Neuronal stem cell (in vitro differentiated cells): ENCODE results near the gene MEI4.

Experiments
- DNase-seq: peaks from one replicate; pipeline ENCODE4 v3.0.0-alpha.2; 2013; ENCODE audit warnings: low spot score
- H2AFZ ChIP-seq: one replicate; pipeline ENCODE4 v1.6.1; 2013; ENCODE audit warnings: mild to moderate bottlenecking, low read length, inconsistent platforms
- H2AK5ac ChIP-seq: 2 replicates; pipeline ENCODE4 v1.6.1; 2013; ENCODE audit warnings: low read depth, mild to moderate bottlenecking, inconsistent platforms, low read length, moderate library complexity, mixed read lengths
- H2BK120ac ChIP-seq: 2 replicates; pipeline ENCODE4 v1.6.1; 2013; ENCODE audit warnings: low read depth, mild to moderate bottlenecking, inconsistent platforms, low read length, moderate library complexity, mixed read lengths
- H2BK12ac ChIP-seq: one replicate; pipeline ENCODE4 v1.6.1; 2013; ENCODE audit warnings: low read length, inconsistent platforms
- H2BK15ac ChIP-seq: 2 replicates; pipeline ENCODE4 v1.6.1; 2013; ENCODE audit warnings: mild to moderate bottlenecking, low read length, inconsistent platforms, mixed read lengths
- H2BK5ac ChIP-seq: one replicate; pipeline ENCODE4 v1.6.1; 2013; ENCODE audit warnings: inconsistent platforms, mild to moderate bottlenecking, low read length, moderate library complexity
- H3K14ac ChIP-seq: one replicate; pipeline ENCODE4 v1.6.1; 2013; ENCODE audit warnings: low read length, inconsistent platforms
- H3K18ac ChIP-seq: 2 replicates; pipeline ENCODE4 v1.6.1; 2013; ENCODE audit warnings: low read length, inconsistent platforms
- H3K23ac ChIP-seq: 2 replicates; pipeline ENCODE4 v1.6.1; 2013; ENCODE audit warnings: low read depth, mild to moderate bottlenecking, mixed read lengths, low read length, inconsistent platforms; ENCODE audit not compliant: poor library complexity
- H3K27ac ChIP-seq: replicated peaks from 3 replicates; pipeline ENCODE4 v1.5.1; 2013; ENCODE audit warnings: low read length, inconsistent platforms
- H3K27me3 ChIP-seq, 3 experiments: 2 replicates each; pipeline ENCODE4 v1.6.1; 2013; ENCODE audit warnings: low read length in 3 of 3, mild to moderate bottlenecking in 2 of 3, inconsistent platforms in 1 of 3, low read depth in 1 of 3, mixed read lengths in 1 of 3, moderate library complexity in 1 of 3; ENCODE audit not compliant: control insufficient read depth in 3 of 3, insufficient read depth in 3 of 3
- H3K36me3 ChIP-seq, 2 donors: replicated peaks in 1 of 2; 2 replicates each; pipeline ENCODE4 v1.6.1; 2013; ENCODE audit warnings: low read length in 2 of 2; ENCODE audit not compliant: control insufficient read depth in 2 of 2, insufficient read depth in 2 of 2
- H3K4ac ChIP-seq: 2 replicates; pipeline ENCODE4 v1.6.1; 2013; ENCODE audit warnings: inconsistent platforms, mild to moderate bottlenecking, low read length, moderate library complexity
- H3K4me1 ChIP-seq, 2 donors: 1 replicate in 1 of 2; 2 replicates in 1 of 2; pipeline ENCODE4 v1.6.1; 2013; ENCODE audit warnings: low read length in 2 of 2, low read depth in 1 of 2; ENCODE audit not compliant: control insufficient read depth in 2 of 2, insufficient read depth in 1 of 2
- H3K4me2 ChIP-seq: one replicate; pipeline ENCODE4 v1.6.1; 2013; ENCODE audit warnings: mild to moderate bottlenecking, low read length, inconsistent platforms; ENCODE audit not compliant: insufficient read depth, poor library complexity, severe bottlenecking
- H3K4me3 ChIP-seq, 2 donors: 2 replicates each; pipeline ENCODE4 v1.5.1; 2013; ENCODE audit warnings: low read length in 2 of 2, mild to moderate bottlenecking in 2 of 2, inconsistent platforms in 1 of 2, moderate library complexity in 1 of 2
- H3K79me1 ChIP-seq: one replicate; pipeline ENCODE4 v1.6.1; 2013; ENCODE audit warnings: low read depth, mild to moderate bottlenecking, inconsistent platforms, low read length, moderate library complexity
- H3K9ac ChIP-seq: one replicate; pipeline ENCODE4 v1.6.1; 2013; ENCODE audit warnings: mild to moderate bottlenecking, low read depth, low read length, inconsistent platforms; ENCODE audit not compliant: poor library complexity
- H3K9me3 ChIP-seq, 2 donors: replicated peaks in 1 of 2; 2 replicates each; pipeline versions ENCODE3 to v1.6.1; 2013; ENCODE audit warnings: low read length in 2 of 2, mild to moderate bottlenecking in 2 of 2, inconsistent platforms in 1 of 2, low read depth in 1 of 2, mixed read lengths in 1 of 2, moderate library complexity in 1 of 2; ENCODE audit not compliant: control insufficient read depth in 2 of 2, insufficient read depth in 1 of 2
- H4K8ac ChIP-seq: one replicate; pipeline ENCODE4 v1.6.1; 2013; ENCODE audit warnings: low read depth, mild to moderate bottlenecking, inconsistent platforms, low read length, moderate library complexity
- H4K91ac ChIP-seq: one replicate; pipeline ENCODE4 v1.6.1; 2013; ENCODE audit warnings: low read length, low read depth, mild to moderate bottlenecking, inconsistent platforms; ENCODE audit not compliant: poor library complexity
- WGBS, 2 donors: extraction: QIAGEN DNeasy Blood & Tissue Kit; methylation state at CpG; one replicate each; pipeline ENCODE4 v1.1.7; 2013; ENCODE audit warnings: missing lambda C conversion rate in 2 of 2, mixed read lengths in 1 of 2; ENCODE audit not compliant: insufficient read length in 2 of 2, insufficient replicate concordance in 1 of 2; ENCODE audit errors: extremely low coverage in 2 of 2; 5-methylcytosine and 5-hydroxymethylcytosine counted together

MEI4 gene

GRCh38 chr6:77674211-77674610, 21.4 kb downstream of the MEI4 start:
- H4K91ac ChIP-seq = no peak overlapping the region
- no peak overlapping the region for H3K27ac ChIP-seq
- H3K14ac ChIP-seq = no peak overlapping the region
- WGBS, 2 donors = no CpG with 5 or more reads among the region's 2 CpGs
- H2BK5ac ChIP-seq = no peak overlapping the region
- H2AFZ ChIP-seq = no peak overlapping the region
- H3K4ac ChIP-seq = no peak overlapping the region
- no peaks in the 10 kb centered on the region for H3K4me1 ChIP-seq
- H3K36me3 ChIP-seq = no peaks in the 10 kb centered on the region
- H2BK12ac ChIP-seq = no peak overlapping the region
- H3K9me3 ChIP-seq = no peaks in the 10 kb centered on the region
- H4K8ac ChIP-seq = no peak overlapping the region
- no peak overlapping the region for H3K18ac ChIP-seq
- no peak overlapping the region for H3K4me2 ChIP-seq
- no peak overlapping the region for H3K9ac ChIP-seq
- H2BK15ac ChIP-seq = no peak overlapping the region
- H2BK120ac ChIP-seq = no peak overlapping the region
- no peaks in the 10 kb centered on the region for H3K27me3 ChIP-seq
- no peaks in the 10 kb centered on the region for H3K79me1 ChIP-seq
- no peak for DNase-seq
- H2AK5ac ChIP-seq = no peak overlapping the region
- H3K23ac ChIP-seq = no peak overlapping the region
- H3K4me3 ChIP-seq = no peak overlapping the region

GRCh38 chr6:77678048-77678447, 25.2 kb downstream of the MEI4 start:
- H3K36me3 ChIP-seq = no peaks in the 10 kb centered on the region
- H2AK5ac ChIP-seq = no peak overlapping the region
- no peak overlapping the region for H2BK12ac ChIP-seq
- no peaks in the 10 kb centered on the region for H3K79me1 ChIP-seq
- H3K9me3 ChIP-seq = no peaks in the 10 kb centered on the region
- H2BK15ac ChIP-seq = no peak overlapping the region
- H3K4me2 ChIP-seq = no peak overlapping the region
- no peaks in the 10 kb centered on the region for H3K4me1 ChIP-seq
- no peak overlapping the region for H2AFZ ChIP-seq
- H3K23ac ChIP-seq = no peak overlapping the region
- no peaks in the 10 kb centered on the region for H3K27me3 ChIP-seq
- no CpG with 5 or more reads among the region's 4 CpGs for WGBS, 2 donors
- H3K9ac ChIP-seq = no peak overlapping the region
- no peak overlapping the region for H3K27ac ChIP-seq
- H4K91ac ChIP-seq = no peak overlapping the region
- no peak overlapping the region for H3K4me3 ChIP-seq
- H3K18ac ChIP-seq = no peak overlapping the region
- H3K14ac ChIP-seq = no peak overlapping the region
- no peak overlapping the region for H3K4ac ChIP-seq
- no peak overlapping the region for H4K8ac ChIP-seq
- no peak for DNase-seq
- H2BK5ac ChIP-seq = no peak overlapping the region
- H2BK120ac ChIP-seq = no peak overlapping the region

DNA sequence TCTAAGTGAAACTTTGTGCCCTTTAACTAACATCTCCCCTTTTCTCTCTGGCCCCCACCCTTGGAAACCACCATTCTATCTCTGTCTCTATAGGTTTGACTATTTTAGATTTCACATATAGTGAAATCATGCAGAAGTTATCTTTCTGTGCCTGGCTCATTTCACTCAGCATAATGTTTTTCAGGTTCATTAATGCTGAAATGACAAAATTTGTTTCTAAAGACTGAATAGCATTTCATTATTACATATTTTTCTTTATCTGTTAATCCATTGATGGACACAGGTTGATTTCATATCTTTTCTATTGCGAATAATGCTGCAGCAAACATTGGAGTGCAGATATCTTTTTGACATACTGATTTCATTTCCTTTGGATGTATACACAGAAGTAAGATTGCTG, 30.7 kb downstream of the MEI4 start:
- H3K36me3 ChIP-seq = no peaks in the 10 kb centered on the region
- no peak overlapping the region for H3K18ac ChIP-seq
- H2BK5ac ChIP-seq = no peak overlapping the region
- no peaks in the 10 kb centered on the region for H3K79me1 ChIP-seq
- no peaks in the 10 kb centered on the region for H3K27me3 ChIP-seq
- H2BK12ac ChIP-seq = no peak overlapping the region
- no peak overlapping the region for H3K4me3 ChIP-seq
- no peak overlapping the region for H3K4ac ChIP-seq
- no peak overlapping the region for H3K4me2 ChIP-seq
- no peak overlapping the region for H3K23ac ChIP-seq
- no peaks in the 10 kb centered on the region for H3K4me1 ChIP-seq
- no peak overlapping the region for H3K27ac ChIP-seq
- no peak overlapping the region for H4K8ac ChIP-seq
- no peak overlapping the region for H3K14ac ChIP-seq
- no peak overlapping the region for H2BK120ac ChIP-seq
- H3K9ac ChIP-seq = no peak overlapping the region
- H2AK5ac ChIP-seq = no peak overlapping the region
- no peak overlapping the region for H4K91ac ChIP-seq
- DNase-seq = no peak
- no peak overlapping the region for H2AFZ ChIP-seq
- H2BK15ac ChIP-seq = no peak overlapping the region
- H3K9me3 ChIP-seq = no peaks in the 10 kb centered on the region
- no CpG with 5 or more reads among the region's 1 CpG for WGBS, 2 donors

GRCh38 chr6:77686931-77687330, 34.1 kb downstream of the MEI4 start:
- Histone ChIP-seq H2BK120ac (no peak overlapping the region), H2BK12ac (no peak overlapping the region), H3K4me3 (no peak overlapping the region), H3K36me3 (no peaks in the 10 kb centered on the region), H3K18ac (no peak overlapping the region), H3K4me1 (no peaks in the 10 kb centered on the region), H3K4me2 (no peak overlapping the region), H3K9ac (no peak overlapping the region), H3K4ac (no peak overlapping the region), H3K27me3 (no peaks in the 10 kb centered on the region), H2AFZ (no peak overlapping the region), H2AK5ac (no peak overlapping the region), H2BK15ac (no peak overlapping the region), H3K27ac (no peak overlapping the region), H3K9me3 (no peaks in the 10 kb centered on the region), H2BK5ac (no peak overlapping the region), H3K23ac (no peak overlapping the region), H3K14ac (no peak overlapping the region), H3K79me1 (no peaks in the 10 kb centered on the region), H4K8ac (no peak overlapping the region), H4K91ac (no peak overlapping the region)
- DNase-seq = no peak
- no CpG with 5 or more reads among the region's 2 CpGs for WGBS, 2 donors
